Activated CD4-positive, alpha-beta T cell treated with anti-CD3 and anti-CD28 coated beads, Interleukin-2, amount 50 U/mL, for 16 hours (primary cell): ENCODE measurements around the gene ITM2C.
A peak's percentile ranks its signal among the peaks of the same experiment; 100 is the strongest.

ENCODE experiments used
- DNase-seq: peaks from one replicate; pipeline ENCODE4 v3.0.0-alpha.2; 2020

ITM2C gene

GRCh38 chr2:230908595-230909191 is 44.0 kb downstream of the ITM2C start:
- DNase-seq = peak; percentile 91

GRCh38 chr2:230909841-230910545 is 45.3 kb downstream of the ITM2C start:
- DNase-seq = no peak

GRCh38 chr2:230910546-230911177 is 45.9 kb downstream of the ITM2C start:
- DNase-seq = peak; percentile 58

GRCh38 chr2:230912046-230912445 is 47.3 kb downstream of the ITM2C start:
- DNase-seq = no peak

- DNase-seq = no peak
Measured at GRCh38 chr2:230912724-230913123, 48.0 kb downstream of the ITM2C start.

DNA sequence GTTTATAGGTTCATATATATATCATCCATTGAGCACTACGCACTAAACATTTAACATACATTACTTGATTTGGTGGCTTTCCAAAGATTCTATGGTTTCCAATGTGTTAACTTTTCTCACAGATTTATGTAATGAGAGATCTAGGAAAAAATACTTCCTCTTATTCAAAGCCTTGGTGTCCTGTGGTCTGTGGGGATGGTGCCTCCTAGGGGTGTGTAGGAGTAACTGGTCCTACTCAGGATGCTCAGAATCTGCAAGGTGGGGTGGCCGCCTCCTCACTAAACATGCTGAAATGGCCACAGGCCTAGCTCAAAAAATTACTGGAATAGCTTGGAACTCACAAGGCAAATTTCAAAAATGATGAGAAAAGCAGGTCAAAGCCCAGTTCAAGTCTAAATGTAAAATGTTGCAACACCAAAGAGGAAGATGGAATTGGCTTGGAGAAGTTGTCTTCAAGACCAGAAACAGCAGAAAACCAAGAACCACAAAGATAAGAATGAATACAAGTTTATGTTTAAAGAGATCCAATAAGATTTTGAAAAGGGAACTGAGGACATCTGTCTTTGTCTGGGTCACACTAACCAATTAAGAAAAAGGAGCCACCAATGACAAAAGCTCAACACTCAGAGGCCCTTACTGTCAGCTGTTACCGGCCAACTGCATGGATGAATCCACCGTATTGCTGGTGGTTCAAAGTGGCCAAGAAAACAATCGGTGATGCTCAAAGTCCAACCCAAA is 48.8 kb downstream of the ITM2C start:
- DNase-seq = no peak

GRCh38 chr2:230914886-230915285 is 50.1 kb downstream of the ITM2C start:
- no peak for DNase-seq

- no peak for DNase-seq
Measured at GRCh38 chr2:230915319-230915718, 50.6 kb downstream of the ITM2C start.

- DNase-seq = no peak
Measured at GRCh38 chr2:230916218-230916617, 51.5 kb downstream of the ITM2C start.

DNA sequence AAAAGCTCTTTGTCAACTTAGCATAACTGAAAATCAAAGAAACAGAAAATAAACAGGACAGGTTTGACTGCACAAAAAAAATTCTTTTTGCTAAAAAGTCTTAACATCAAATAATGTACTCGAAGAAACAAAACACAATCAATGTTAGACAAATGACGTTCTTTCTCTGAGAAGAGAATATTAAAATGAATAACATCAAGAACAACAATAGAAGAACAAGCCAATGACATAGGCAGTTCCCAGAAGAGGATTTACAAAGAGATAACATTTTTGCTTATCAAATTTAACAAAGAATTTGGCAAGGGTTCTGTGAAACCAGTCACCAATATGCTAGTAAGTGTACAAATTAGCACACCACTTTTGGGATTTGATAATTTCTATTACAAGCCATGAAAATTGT is 54.5 kb downstream of the ITM2C start:
- DNase-seq = no peak

GRCh38 chr2:230919681-230920080 is 54.9 kb downstream of the ITM2C start:
- DNase-seq = no peak

GRCh38 chr2:230920167-230920566 is 55.4 kb downstream of the ITM2C start:
- no peak for DNase-seq

DNA sequence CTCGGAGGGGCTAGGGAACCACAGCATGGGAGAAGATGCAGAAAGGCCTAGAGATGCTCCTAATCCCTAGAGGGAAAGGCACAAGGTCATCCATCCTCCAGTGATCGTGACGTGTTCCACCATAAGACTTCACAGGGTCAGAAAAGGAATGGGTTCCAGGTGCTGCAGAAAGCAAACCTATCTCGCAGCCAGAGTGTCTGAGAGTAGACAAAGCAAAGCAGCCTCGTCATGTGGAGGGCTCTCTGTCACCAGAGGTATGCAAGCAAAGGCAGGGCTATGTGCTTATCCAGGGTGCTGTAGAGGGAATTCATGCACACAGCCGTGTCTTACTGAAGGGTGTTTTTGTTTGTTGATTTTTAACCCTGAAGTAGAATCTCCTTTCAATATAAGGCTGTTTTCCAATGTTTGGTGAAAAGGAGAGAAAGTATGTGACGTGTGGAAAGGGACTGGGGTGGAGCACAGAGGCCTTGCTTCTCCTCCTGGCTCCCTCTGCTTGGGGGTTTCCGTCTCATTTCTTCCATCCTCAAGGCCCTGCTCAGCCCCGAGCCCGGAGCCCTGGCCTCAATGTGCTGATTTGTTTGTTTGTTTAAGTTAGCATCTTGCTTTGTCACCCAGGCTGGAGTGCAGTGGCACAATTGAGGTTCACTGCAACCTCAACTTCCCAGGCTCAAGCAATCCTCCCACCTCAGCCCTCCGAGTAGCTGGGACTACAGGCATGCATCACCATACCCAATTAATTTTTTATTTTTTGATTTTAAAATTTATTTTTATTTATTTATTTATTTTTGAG is 57.3 kb downstream of the ITM2C start:
- DNase-seq = no peak

- DNase-seq = no peak
Measured at GRCh38 chr2:230922951-230923717, 58.4 kb downstream of the ITM2C start.

DNA sequence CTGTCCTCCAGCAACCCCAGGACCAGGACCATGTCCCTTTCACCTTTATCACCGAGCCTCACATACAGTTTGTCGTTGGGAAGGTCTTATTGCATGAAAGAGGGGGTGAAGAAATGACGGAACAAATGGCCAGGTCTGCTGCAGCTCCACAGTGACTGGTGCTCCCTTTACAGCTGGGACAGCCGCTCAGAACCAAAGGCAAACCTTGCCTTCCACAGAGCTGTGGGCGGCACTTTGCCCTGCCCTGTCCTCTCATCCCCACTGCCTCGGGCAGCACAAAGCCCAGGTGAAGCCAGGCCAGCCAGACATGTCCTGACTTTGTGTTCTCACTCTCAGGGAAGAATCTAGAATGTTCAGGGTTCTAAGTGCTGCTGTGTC is 59.3 kb downstream of the ITM2C start:
- DNase-seq = no peak

DNA sequence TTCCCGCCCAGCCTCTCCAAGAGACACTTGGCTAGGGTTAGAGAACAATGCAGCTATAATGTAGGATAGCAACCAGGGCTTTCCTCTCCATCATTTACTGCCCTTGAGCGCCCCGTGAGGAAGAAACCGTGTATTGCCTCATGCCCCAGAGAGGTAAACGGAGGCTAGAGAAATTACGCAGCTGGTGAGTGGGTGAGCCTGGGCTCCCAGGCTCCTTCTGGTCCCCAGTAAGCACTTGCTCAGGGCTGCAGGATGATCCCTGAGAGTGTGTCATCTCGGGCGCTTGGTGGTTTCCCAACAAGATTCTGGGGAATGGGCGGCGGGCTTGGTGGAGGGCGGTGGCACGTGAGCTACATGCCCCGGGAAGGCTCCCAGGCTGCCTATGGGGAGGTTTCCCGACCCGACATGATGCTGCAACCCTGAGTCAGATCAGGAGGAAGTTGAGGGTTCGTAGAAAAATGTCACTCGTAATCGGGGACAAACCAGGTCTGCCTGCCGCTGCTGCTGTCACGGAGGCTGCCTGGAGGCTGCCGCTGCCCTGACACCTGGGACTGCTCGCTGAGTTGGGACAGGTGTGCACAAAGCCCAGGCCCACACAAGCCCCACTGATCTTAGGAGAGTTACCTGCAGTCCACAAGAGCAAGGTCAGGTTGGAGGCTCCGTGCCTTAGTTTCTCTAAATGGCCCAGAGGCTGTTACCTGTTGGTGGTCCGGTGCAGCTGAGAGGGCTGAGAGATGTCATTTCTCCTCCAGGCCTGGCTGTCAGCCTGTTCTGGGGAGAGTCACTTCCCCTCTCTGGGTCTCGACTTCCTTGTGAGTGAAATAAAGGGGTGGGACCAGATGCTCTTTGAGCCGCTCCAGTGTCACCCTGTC is 60.0 kb downstream of the ITM2C start, which contains the start of gene GPR55:
GPR55 (minus strand) TSS at position 773 of the 872 bp plus-strand sequence. CDS start 14,280 bp downstream, outside the sequence.
- DNase-seq = peak; percentile 90

DNA sequence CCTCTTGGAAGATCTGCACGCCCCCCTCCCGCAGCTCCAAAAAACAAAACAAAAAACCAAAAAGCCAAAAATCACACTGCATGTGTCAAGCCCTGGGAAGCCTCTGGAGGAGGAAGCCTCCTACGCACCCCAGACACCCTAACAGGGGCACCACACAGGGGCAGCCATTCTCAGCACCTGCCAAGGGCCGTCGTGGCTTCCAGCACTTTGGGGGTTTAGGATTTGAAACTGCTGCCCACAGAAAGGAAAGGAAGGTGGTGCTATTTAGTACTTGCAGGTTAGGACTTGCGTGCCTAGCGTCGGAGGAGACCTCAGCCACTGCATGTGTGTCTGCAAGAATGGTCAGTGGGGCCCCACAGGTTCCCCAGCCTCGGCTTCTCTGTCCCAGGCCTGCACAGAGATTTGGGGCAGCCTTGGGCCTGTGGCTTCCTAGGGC is 60.7 kb downstream of the ITM2C start:
- peak; percentile 61 for DNase-seq

DNA sequence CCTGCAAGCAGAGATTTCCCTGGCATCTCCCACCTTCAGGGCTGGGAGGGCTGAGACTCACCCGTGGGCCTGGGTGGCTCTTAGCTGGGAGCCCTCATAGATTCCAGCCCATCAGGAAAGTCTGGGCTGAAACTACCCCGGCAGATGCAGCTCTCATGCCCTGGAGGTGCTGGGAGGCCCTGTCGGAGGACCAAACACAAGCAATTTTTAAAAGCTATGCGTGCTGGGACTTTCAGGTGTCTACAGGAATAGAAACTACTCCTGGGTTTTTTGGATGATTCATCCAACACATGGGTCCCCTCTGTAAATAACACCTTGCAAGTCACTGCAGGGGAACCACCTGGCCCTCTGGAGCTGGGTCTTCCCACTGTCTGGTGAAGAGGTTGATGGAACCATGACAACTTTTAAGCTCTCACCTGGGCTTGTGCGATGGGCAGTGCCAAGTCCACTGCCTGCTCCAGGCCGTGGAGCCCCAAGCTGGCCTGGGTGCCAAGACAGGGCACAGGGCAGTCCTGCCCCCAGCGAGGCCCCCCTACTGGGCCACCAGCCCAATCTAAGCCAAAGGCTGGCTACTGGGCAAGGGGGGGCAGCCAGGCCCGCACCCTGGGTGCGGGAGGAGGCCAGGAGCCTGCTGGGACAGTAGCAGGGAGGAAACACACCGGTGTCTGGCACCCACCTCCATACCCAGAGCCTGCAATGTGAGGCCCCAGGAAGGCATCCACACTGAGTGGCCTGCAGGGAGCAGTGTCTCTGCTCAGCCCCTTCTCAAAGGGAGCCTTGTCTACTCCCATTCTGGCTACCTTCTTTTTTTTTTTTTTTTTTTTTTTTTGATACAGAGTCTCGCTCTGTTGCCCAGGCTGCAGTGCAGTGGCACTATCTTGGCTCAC is 61.4 kb downstream of the ITM2C start:
- peak; percentile 89 for DNase-seq

- DNase-seq = no peak
Measured at GRCh38 chr2:230927711-230928341, 63.1 kb downstream of the ITM2C start.
